Endothelial cell of umbilical vein (primary cell): ENCODE measurements around the gene DOCK1. TPM values are rescaled to one million over a fixed set of nuclear protein-coding genes. Genes with fewer than 3 reads are reported as not detected.

Experiments
- BruUV-seq: library from RNA; stranded (reverse); fragments of 400-500 nt; replicated peaks from 2 replicates; lab custom pipeline; 2021; lab: Mats Ljungman, UMichigan
- CTCF ChIA-PET: fragments of 300-600, 350-600 bp; sonication (Branson Sonifier 250); formaldehyde crosslinking; loops from one replicate; lab custom pipeline; 2021; ENCODE audit warnings: antibody characterized with exemption, inconsistent platforms; lab: Charles Lee
- POLR2A ChIA-PET: fragments of 300-600, 350-600 bp; sonication (Branson Sonifier 250); formaldehyde crosslinking; loops from one replicate; lab custom pipeline; 2021; ENCODE audit warnings: antibody characterized with exemption, inconsistent platforms; lab: Charles Lee
- DNase-seq: peaks from one replicate; pipeline ENCODE4 v3.0.0-alpha.2; 2011; ENCODE audit warnings: low read depth, low spot score
- FAIRE-seq: peaks from 2 replicates; lab custom pipeline; 2011; peaks lifted over from hg19 to GRCh38; lab: Jason Lieb, UNC
- H2AFZ ChIP-seq: 2 replicates; pipeline ENCODE4 v1.6.0; 2012; ENCODE audit warnings: low read depth, low read length, control low read depth, inconsistent platforms
- H3K27ac ChIP-seq: 2 replicates; pipeline ENCODE4 v1.5.1; 2011; ENCODE audit warnings: low read depth, mild to moderate bottlenecking, control low read depth, low read length, moderate library complexity; ENCODE audit not compliant: insufficient read depth
- H3K27me3 ChIP-seq, 2 experiments: 2 replicates each; pipeline versions ENCODE4 v1.6.0 to v1.6.1; 2011; ENCODE audit warnings: low read length in 2 of 2, mixed read lengths in 1 of 2; ENCODE audit not compliant: control insufficient read depth in 2 of 2, insufficient read depth in 2 of 2
- H3K36me3 ChIP-seq, 2 experiments: 2 replicates in 1 of 2; 3 replicates in 1 of 2; pipeline ENCODE4 v1.5.1; 2011; ENCODE audit warnings: low read length in 2 of 2, mild to moderate bottlenecking in 1 of 2, moderate library complexity in 1 of 2; ENCODE audit not compliant: control insufficient read depth in 2 of 2, insufficient read depth in 2 of 2; ENCODE audit errors: extremely low read depth in 1 of 2
- H3K4me1 ChIP-seq: 3 replicates; pipeline ENCODE4 v1.5.1; 2011; ENCODE audit warnings: mild to moderate bottlenecking, low read length; ENCODE audit not compliant: control insufficient read depth, insufficient read depth; ENCODE audit errors: extremely low read depth
- H3K4me2 ChIP-seq: 2 replicates; pipeline ENCODE4 v1.6.1; 2011; ENCODE audit warnings: low read length, control low read depth, mixed read lengths; ENCODE audit not compliant: insufficient read depth
- H3K4me3 ChIP-seq, 3 experiments: fragments of 200-600 bp in 1 of 3; sonication (generic), shearing (Covaris generic) in 1 of 3; replicated peaks in 1 of 3; 2 replicates each; pipeline ENCODE4 v1.5.1; 2011 to 2016; ENCODE audit warnings: control low read depth in 3 of 3, low read length in 3 of 3, mild to moderate bottlenecking in 2 of 3, inconsistent platforms in 1 of 3, low read depth in 1 of 3, moderate library complexity in 1 of 3; ENCODE audit not compliant: insufficient read depth in 1 of 3
- H3K79me2 ChIP-seq: 2 replicates; pipeline ENCODE4 v1.6.0; 2012; ENCODE audit warnings: low read length, inconsistent platforms; ENCODE audit not compliant: control insufficient read depth, insufficient read depth
- H3K9ac ChIP-seq: replicated peaks from 2 replicates; pipeline ENCODE3; 2011; ENCODE audit warnings: low read length, control low read depth; ENCODE audit not compliant: insufficient read depth; ENCODE audit errors: extremely low read depth
- H3K9me1 ChIP-seq: replicated peaks from 3 replicates; pipeline ENCODE4 v1.6.0; 2011; ENCODE audit warnings: mild to moderate bottlenecking, low read length; ENCODE audit not compliant: control insufficient read depth, insufficient read depth; ENCODE audit errors: extremely low read depth
- H3K9me3 ChIP-seq: replicated peaks from 2 replicates; pipeline ENCODE4 v1.5.1; 2012; ENCODE audit warnings: low read length, inconsistent platforms; ENCODE audit not compliant: control insufficient read depth, insufficient read depth
- H4K20me1 ChIP-seq: replicated peaks from 2 replicates; pipeline ENCODE3; 2011; ENCODE audit warnings: mild to moderate bottlenecking, low read length; ENCODE audit not compliant: control insufficient read depth, insufficient read depth; ENCODE audit errors: extremely low read depth
- CTCF ChIP-seq, 2 donors: IDR thresholded peaks; 1 replicate in 1 of 2; 2 replicates in 1 of 2; pipeline ENCODE4 v1.5.1; 2011; ENCODE audit warnings: low read length in 2 of 2, mild to moderate bottlenecking in 2 of 2, moderate library complexity in 2 of 2, control low read depth in 1 of 2, inconsistent platforms in 1 of 2, low read depth in 1 of 2; ENCODE audit not compliant: insufficient read depth in 1 of 2; ENCODE audit errors: extremely low read depth in 1 of 2
- EZH2 ChIP-seq: IDR thresholded peaks from 2 replicates; pipeline ENCODE4 v1.6.1; 2012; ENCODE audit warnings: borderline replicate concordance, low read depth, mild to moderate bottlenecking, moderate library complexity, low read length, inconsistent platforms; ENCODE audit not compliant: severe bottlenecking
- FOS ChIP-seq: IDR thresholded peaks from 2 replicates; pipeline ENCODE4 v1.6.1; 2011; ENCODE audit warnings: mild to moderate bottlenecking, low read length, moderate library complexity, borderline replicate concordance; ENCODE audit not compliant: insufficient read depth
- GATA2 ChIP-seq: IDR thresholded peaks from 2 replicates; pipeline ENCODE4 v1.7.0; 2011; ENCODE audit warnings: low read depth, mild to moderate bottlenecking, moderate library complexity, mixed read lengths, low read length; ENCODE audit not compliant: insufficient read length, insufficient read depth
- JUN ChIP-seq: IDR thresholded peaks from 2 replicates; pipeline ENCODE4 v1.6.1; 2011; ENCODE audit warnings: borderline replicate concordance, low read depth; ENCODE audit not compliant: insufficient read length, insufficient read depth
- MAX ChIP-seq: IDR thresholded peaks from 2 replicates; pipeline ENCODE4 v1.6.1; 2011; ENCODE audit not compliant: insufficient read depth, insufficient read length
- MYC ChIP-seq: IDR thresholded peaks from one replicate; pipeline ENCODE4 v1.6.1; 2011; ENCODE audit warnings: mild to moderate bottlenecking, low read depth, low read length
- POLR2A ChIP-seq: IDR thresholded peaks from 2 replicates; pipeline ENCODE4 v1.6.1; 2012; ENCODE audit warnings: low read depth, mild to moderate bottlenecking, control low read depth, low read length
- POLR2AphosphoS5 ChIP-seq: IDR thresholded peaks from 2 replicates; pipeline ENCODE4 v1.6.1; 2012; ENCODE audit warnings: low read depth, mild to moderate bottlenecking, control low read depth, low read length, moderate library complexity; ENCODE audit not compliant: insufficient read depth
- dilution Hi-C: fragments of 300-500 bp; cut with MboI; formaldehyde crosslinking; loops from one replicate; pipeline ENCODE4 v1.15.0; 2019; ENCODE audit warnings: low sequenced_read_pairs; ENCODE audit not compliant: extremely low pct_ligation_motif_present
- intact Hi-C: fragments of 100-400 bp; cut with micrococcal nuclease; formaldehyde crosslinking; loops from one replicate; pipeline ENCODE4 v1.10.0; 2022
- polyA plus RNA-seq, 4 experiments: library from polyadenylated mRNA; depleted of rRNA in 3 of 4; stranded (reverse) in 3 of 4; unstranded in 1 of 4; fragments of >200 nt; gene quantifications; 2 replicates each; pipeline versions ENCODE4 v1.2.1 to v1.2.3, GENCODE V29; 2011 to 2012; ENCODE audit warnings: missing spikeins in 1 of 4
- total RNA-seq: library from RNA; stranded (reverse); gene quantifications from 2 replicates; pipeline ENCODE4 v1.2.3, GENCODE V29; 2021

DOCK1 gene
- total and polyA plus RNA-seq, 2 donors (not counting 3 experiments of a cell fraction or from before 2014, with no cell fraction given), result 22.5 to 83.1 TPM

- Histone ChIP-seq H3K9ac (no peak overlapping the region), H3K27ac (no peak overlapping the region), H3K9me1 (no peaks in the 10 kb centered on the region), H2AFZ (no peak overlapping the region), H3K4me1 (no peaks in the 10 kb centered on the region), H3K4me2 (no peak overlapping the region), H3K79me2 (no peaks in the 10 kb centered on the region), H3K27me3 (no peaks in the 10 kb centered on the region), H3K4me3 (no peak overlapping the region), H3K36me3 (peaks cover 2 to 14% of the 10 kb centered on the region in 2 experiments), H4K20me1 (no peaks in the 10 kb centered on the region), H3K9me3 (no peaks in the 10 kb centered on the region)
- dilution Hi-C loops, result no loop called here
- FAIRE-seq (no peak), DNase-seq (no peak)
- no TSS peak for BruUV-seq
- POLR2A ChIA-PET, result no interaction called here
- intact Hi-C loops, result no loop called here
- TF ChIP-seq POLR2AphosphoS5 (no peak), FOS (no peak), POLR2A (no peak), CTCF (IDR thresholded peaks at IDR 0.05; ENCODE audit: extremely low read depth in 1 of 2, insufficient read depth in 1 of 2, low read depth in 1 of 2, low read length in 2 of 2) (no peak), MAX (no peak), EZH2 (no peak), MYC (no peak), GATA2 (no peak), JUN (no peak)
- CTCF ChIA-PET, result interaction anchor here (0.6 kb wide), 1 partner anchor 14 kb away, joined by 3 read pairs; no protein-coding TSS in a partner anchor
Observed at GRCh38 chr10:127011174-127011573, 105.9 kb downstream of the DOCK1 start.
